Effector memory CD4-positive, alpha-beta T cell (primary cell): ENCODE measurements around the gene TRRAP.

Experiments used
- DNase-seq, 3 donors: peaks; one replicate each; pipeline ENCODE4 v3.0.0-alpha.2; 2020
- H3K27ac ChIP-seq: 2 replicates; pipeline ENCODE4 v1.7.0; 2013; ENCODE audit warnings: mild to moderate bottlenecking, low read length, moderate library complexity; ENCODE audit not compliant: insufficient read depth, poor library complexity, severe bottlenecking
- H3K27me3 ChIP-seq: replicated peaks from 2 replicates; pipeline ENCODE4 v1.7.0; 2013; ENCODE audit warnings: mild to moderate bottlenecking, low read length; ENCODE audit not compliant: insufficient read depth, control insufficient read depth, poor library complexity, severe bottlenecking
- H3K36me3 ChIP-seq: 2 replicates; pipeline ENCODE4 v1.7.0; 2013; ENCODE audit warnings: mild to moderate bottlenecking, low read length, moderate library complexity; ENCODE audit not compliant: control insufficient read depth, insufficient read depth
- H3K4me1 ChIP-seq: 2 replicates; pipeline ENCODE4 v1.7.0; 2013; ENCODE audit warnings: low read length, mild to moderate bottlenecking; ENCODE audit not compliant: control insufficient read depth, insufficient read depth, poor library complexity, severe bottlenecking
- H3K4me3 ChIP-seq: 2 replicates; pipeline ENCODE4 v1.7.0; 2013; ENCODE audit warnings: low read length, low read depth, mild to moderate bottlenecking; ENCODE audit not compliant: insufficient read depth, poor library complexity, severe bottlenecking
- H3K9me3 ChIP-seq: 2 replicates; pipeline ENCODE4 v1.7.0; 2013; ENCODE audit warnings: mild to moderate bottlenecking, low read length, moderate library complexity; ENCODE audit not compliant: control insufficient read depth

TRRAP gene

GRCh38 chr7:99000904-99001465 is 122.7 kb downstream of the TRRAP start:
- no peak overlapping the region for H3K27ac ChIP-seq
- peaks cover 69% of the 10 kb centered on the region for H3K36me3 ChIP-seq
- H3K9me3 ChIP-seq: no peaks in the 10 kb centered on the region
- no peaks in the 10 kb centered on the region for H3K4me1 ChIP-seq
- no peak overlapping the region for H3K4me3 ChIP-seq
- DNase-seq: no peak
- no peaks in the 10 kb centered on the region for H3K27me3 ChIP-seq

GRCh38 chr7:99001482-99002147 is 123.3 kb downstream of the TRRAP start:
- Histone ChIP-seq H3K9me3 (no peaks in the 10 kb centered on the region), H3K27me3 (no peaks in the 10 kb centered on the region), H3K27ac (no peak overlapping the region), H3K4me1 (no peaks in the 10 kb centered on the region), H3K4me3 (no peak overlapping the region), H3K36me3 (peaks cover 72% of the 10 kb centered on the region)
- DNase-seq: no peak

GRCh38 chr7:99002148-99002826 is 124.0 kb downstream of the TRRAP start:
- H3K4me3 ChIP-seq: no peak overlapping the region
- H3K9me3 ChIP-seq: no peaks in the 10 kb centered on the region
- no peak for DNase-seq

GRCh38 chr7:99002827-99003212 is 124.5 kb downstream of the TRRAP start:
- Histone ChIP-seq H3K27me3 (no peaks in the 10 kb centered on the region), H3K27ac (no peak overlapping the region), H3K4me3 (no peak overlapping the region), H3K4me1 (no peaks in the 10 kb centered on the region), H3K36me3 (peaks cover 78% of the 10 kb centered on the region), H3K9me3 (no peaks in the 10 kb centered on the region)
- no peak for DNase-seq

More at GRCh38 chr7:99002148-99002826, 124.0 kb downstream of the TRRAP start:
- Histone ChIP-seq H3K27me3 (no peaks in the 10 kb centered on the region), H3K27ac (no peak overlapping the region), H3K4me1 (no peaks in the 10 kb centered on the region), H3K36me3 (peaks cover 77% of the 10 kb centered on the region)

GRCh38 chr7:99003419-99003818 is 125.1 kb downstream of the TRRAP start:
- Histone ChIP-seq H3K36me3 (peaks cover 81% of the 10 kb centered on the region), H3K27me3 (no peaks in the 10 kb centered on the region), H3K27ac (no peak overlapping the region), H3K4me3 (no peak overlapping the region), H3K4me1 (no peaks in the 10 kb centered on the region), H3K9me3 (no peaks in the 10 kb centered on the region)
- no peak for DNase-seq

- H3K27ac ChIP-seq: no peak overlapping the region
- H3K4me1 ChIP-seq: no peaks in the 10 kb centered on the region
- no peak for DNase-seq
- H3K9me3 ChIP-seq: no peaks in the 10 kb centered on the region
- H3K27me3 ChIP-seq: no peaks in the 10 kb centered on the region
- peaks cover 82% of the 10 kb centered on the region for H3K36me3 ChIP-seq
- H3K4me3 ChIP-seq: no peak overlapping the region
Measured at GRCh38 chr7:99004216-99004615, 125.9 kb downstream of the TRRAP start.

- Histone ChIP-seq H3K36me3 (peaks cover 81% of the 10 kb centered on the region), H3K9me3 (no peaks in the 10 kb centered on the region)
- DNase-seq: no peak
Measured at GRCh38 chr7:99004781-99005500, 126.6 kb downstream of the TRRAP start.

GRCh38 chr7:99005776-99006175 is 127.4 kb downstream of the TRRAP start:
- Histone ChIP-seq H3K36me3 (peaks cover 79% of the 10 kb centered on the region), H3K4me3 (no peak overlapping the region), H3K9me3 (no peaks in the 10 kb centered on the region), H3K27ac (no peak overlapping the region), H3K4me1 (no peaks in the 10 kb centered on the region), H3K27me3 (no peaks in the 10 kb centered on the region)
- DNase-seq: no peak

More at GRCh38 chr7:99004781-99005500, 126.6 kb downstream of the TRRAP start:
- H3K27me3 ChIP-seq: no peaks in the 10 kb centered on the region
- H3K4me3 ChIP-seq: no peak overlapping the region
- H3K4me1 ChIP-seq: no peaks in the 10 kb centered on the region
- no peak overlapping the region for H3K27ac ChIP-seq

- peaks cover 88% of the 10 kb centered on the region for H3K36me3 ChIP-seq
- H3K27me3 ChIP-seq: no peaks in the 10 kb centered on the region
- H3K4me1 ChIP-seq: no peaks in the 10 kb centered on the region
- no peak for DNase-seq
- H3K9me3 ChIP-seq: no peaks in the 10 kb centered on the region
- no peak overlapping the region for H3K27ac ChIP-seq
- no peak overlapping the region for H3K4me3 ChIP-seq
Measured at GRCh38 chr7:99006739-99007424, 128.6 kb downstream of the TRRAP start.
